GM12878 (cell line): ENCODE data around the gene INSL3. TPM values are rescaled to one million over a fixed set of nuclear protein-coding genes. Genes with fewer than 3 reads are reported as not detected.

Source experiments
- BHLHE40 ChIP-seq, 2 experiments: fragments of 450-650 bp in 1 of 2; IDR thresholded peaks; 2 replicates each; pipeline ENCODE4 v1.6.1; 2011 to 2017; ENCODE audit warnings: low read depth in 2 of 2, borderline replicate concordance in 1 of 2, improper control_type of control experiment in 1 of 2, low read length in 1 of 2, mild to moderate bottlenecking in 1 of 2
- BMI1 ChIP-seq: fragments of 450-650 bp; IDR thresholded peaks from 2 replicates; pipeline ENCODE4 v1.6.1; 2016; ENCODE audit warnings: mild to moderate bottlenecking, moderate library complexity, borderline replicate concordance
- CBFB ChIP-seq: IDR thresholded peaks from 2 replicates; pipeline ENCODE4 v1.6.1; 2016; ENCODE audit warnings: antibody characterized with exemption, low read depth
- CREB1 ChIP-seq: IDR thresholded peaks from 2 replicates; pipeline ENCODE4 v1.6.1; 2012; ENCODE audit warnings: low read depth, mild to moderate bottlenecking, inconsistent platforms
- GATAD2B ChIP-seq: fragments of 450-650 bp; conservative IDR thresholded peaks from 2 replicates; pipeline ENCODE4 v1.6.1; 2017; ENCODE audit warnings: low read depth, mild to moderate bottlenecking, moderate library complexity
- NR2C1 ChIP-seq: fragments of 450-650 bp; IDR thresholded peaks from 2 replicates; pipeline ENCODE4 v1.6.1; 2017; ENCODE audit warnings: antibody characterized with exemption, mild to moderate bottlenecking, moderate library complexity
- POU2F2 ChIP-seq: IDR thresholded peaks from 3 replicates; pipeline ENCODE4 v1.6.1; 2011; ENCODE audit warnings: low read depth, mild to moderate bottlenecking, low read length, borderline replicate concordance
- RBBP5 ChIP-seq: fragments of 200-600 bp; sonication (generic); conservative IDR thresholded peaks from 2 replicates; pipeline ENCODE4 v1.6.1; 2016
- RUNX3 ChIP-seq: IDR thresholded peaks from 2 replicates; pipeline ENCODE4 v1.6.1; 2012; ENCODE audit warnings: low read length, inconsistent platforms
- SMARCA5 ChIP-seq: fragments of 450-650 bp; IDR thresholded peaks from 2 replicates; pipeline ENCODE4 v1.6.1; 2017; ENCODE audit warnings: mild to moderate bottlenecking
- TARDBP ChIP-seq: IDR thresholded peaks from 2 replicates; pipeline ENCODE4 v1.6.1; 2016; ENCODE audit warnings: borderline replicate concordance
- YY1 ChIP-seq: IDR thresholded peaks from 2 replicates; pipeline ENCODE4 v1.6.1; 2011; ENCODE audit warnings: low read depth, mild to moderate bottlenecking, low read length
- polyA plus RNA-seq, 11 experiments: library from polyadenylated mRNA; depleted of rRNA in 4 of 11; unstranded in 6 of 11; stranded (reverse) in 5 of 11; fragments of >200 nt; fragmentation: Nextera tagmentation in 4 of 11; fragmentation: Illumina TruSeq in 1 of 11; extraction: Ambion mirVana in 4 of 11; extraction: Trizol in 1 of 11; gene quantifications; 1 replicate in 1 of 11; 2 replicates in 10 of 11; pipeline versions ENCODE4 v1.2.1 to v1.2.3, GENCODE V29; 2011 to 2016; ENCODE audit warnings: inconsistent platforms in 2 of 11, missing spikeins in 2 of 11, low read depth in 1 of 11
- total RNA-seq, 4 experiments: library from RNA; depleted of rRNA in 3 of 4; stranded (reverse); fragments of >200 nt in 3 of 4; fragmentation: Illumina TruSeq in 1 of 4; extraction: Trizol in 1 of 4; gene quantifications; 2 replicates each; pipeline versions ENCODE4 v1.2.1 to v1.2.3, GENCODE V29; 2013 to 2021
- TF ChIP-seq, protein P1 (sequence below): fragments of 450-650 bp; IDR thresholded peaks from 2 replicates; pipeline ENCODE4 v1.6.1; 2017; ENCODE audit warnings: antibody characterized with exemption, mild to moderate bottlenecking, moderate library complexity
- TF ChIP-seq, protein P2 (sequence below): IDR thresholded peaks from 2 replicates; pipeline ENCODE4 v1.6.1; 2011; ENCODE audit warnings: low read depth, mild to moderate bottlenecking, low read length, moderate library complexity, borderline replicate concordance; ENCODE audit errors: extremely low read depth
- TF ChIP-seq, protein P3 (sequence below): fragments of 450-650 bp; IDR thresholded peaks from 2 replicates; pipeline ENCODE4 v1.6.1; 2018; ENCODE audit warnings: borderline replicate concordance, mild to moderate bottlenecking; ENCODE audit not compliant: partially characterized antibody
- TF ChIP-seq, protein P4 (sequence below): IDR thresholded peaks from 2 replicates; pipeline ENCODE4 v1.6.1; 2012; ENCODE audit warnings: low read depth, low read length, improper control_type of control experiment
- TF ChIP-seq, protein P5 (sequence below): fragments of 450-650 bp; formaldehyde crosslinking; IDR thresholded peaks from 2 replicates; pipeline ENCODE4 v1.4.0; 2022; ENCODE audit warnings: mild to moderate bottlenecking, moderate library complexity
- TF ChIP-seq, protein P6 (sequence below): fragments of 450-650 bp; IDR thresholded peaks from 2 replicates; pipeline ENCODE4 v1.6.1; 2014; ENCODE audit warnings: mild to moderate bottlenecking

The INSL3 gene
- total and polyA plus RNA-seq, 10 of the 15 experiments (the other 5 are each of a cell fraction or from before 2014, with no cell fraction given), result 0.27 to 1.9 (median 0.70) TPM

DNA sequence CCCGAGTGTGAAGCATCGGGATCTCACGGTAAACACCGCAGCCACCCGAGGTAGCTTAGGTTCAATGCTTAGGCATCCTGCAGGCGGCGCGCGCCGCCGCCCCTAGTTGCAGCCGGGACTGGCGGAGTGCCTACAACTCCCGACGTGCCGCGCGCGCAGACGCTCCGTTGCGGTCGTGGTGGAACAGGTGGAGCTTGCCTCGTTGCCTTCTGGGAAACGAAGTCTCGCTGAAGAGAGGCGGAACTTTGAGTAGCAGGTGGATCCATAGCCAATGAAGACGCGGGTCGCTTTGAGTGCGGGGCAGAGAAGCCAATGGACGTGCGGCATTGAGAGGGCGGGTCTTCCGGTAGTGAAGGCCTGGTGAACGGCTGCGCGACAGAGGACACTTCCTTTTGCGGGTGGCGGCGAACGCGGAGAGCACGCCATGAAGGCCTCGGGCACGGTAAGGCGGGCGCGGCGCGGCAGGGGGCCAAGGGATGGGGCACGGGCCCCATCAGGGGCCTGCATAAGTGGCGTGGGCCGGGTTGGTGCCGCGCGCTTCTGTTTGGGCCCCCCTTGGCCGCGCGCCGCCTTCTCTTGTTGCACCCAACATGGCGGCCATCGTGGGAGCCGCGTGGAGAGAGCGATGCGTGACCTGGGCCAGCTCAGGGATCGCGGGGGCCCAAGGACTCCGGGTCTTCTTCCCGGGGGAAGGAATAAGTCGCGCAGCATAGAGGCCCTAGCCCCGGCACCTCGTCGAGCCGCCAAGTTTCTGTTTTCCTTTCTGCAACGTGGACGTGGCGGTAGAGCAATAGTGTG is 38.4 kb upstream of the INSL3 start, which contains the start of gene RPL18A (continued):
- peak; percentile 94 for TF ChIP-seq YY1
- TF ChIP-seq GATAD2B, result peak; percentile 67
- TF ChIP-seq CREB1, result peak; percentile 92
- TF ChIP-seq, protein P1, sequence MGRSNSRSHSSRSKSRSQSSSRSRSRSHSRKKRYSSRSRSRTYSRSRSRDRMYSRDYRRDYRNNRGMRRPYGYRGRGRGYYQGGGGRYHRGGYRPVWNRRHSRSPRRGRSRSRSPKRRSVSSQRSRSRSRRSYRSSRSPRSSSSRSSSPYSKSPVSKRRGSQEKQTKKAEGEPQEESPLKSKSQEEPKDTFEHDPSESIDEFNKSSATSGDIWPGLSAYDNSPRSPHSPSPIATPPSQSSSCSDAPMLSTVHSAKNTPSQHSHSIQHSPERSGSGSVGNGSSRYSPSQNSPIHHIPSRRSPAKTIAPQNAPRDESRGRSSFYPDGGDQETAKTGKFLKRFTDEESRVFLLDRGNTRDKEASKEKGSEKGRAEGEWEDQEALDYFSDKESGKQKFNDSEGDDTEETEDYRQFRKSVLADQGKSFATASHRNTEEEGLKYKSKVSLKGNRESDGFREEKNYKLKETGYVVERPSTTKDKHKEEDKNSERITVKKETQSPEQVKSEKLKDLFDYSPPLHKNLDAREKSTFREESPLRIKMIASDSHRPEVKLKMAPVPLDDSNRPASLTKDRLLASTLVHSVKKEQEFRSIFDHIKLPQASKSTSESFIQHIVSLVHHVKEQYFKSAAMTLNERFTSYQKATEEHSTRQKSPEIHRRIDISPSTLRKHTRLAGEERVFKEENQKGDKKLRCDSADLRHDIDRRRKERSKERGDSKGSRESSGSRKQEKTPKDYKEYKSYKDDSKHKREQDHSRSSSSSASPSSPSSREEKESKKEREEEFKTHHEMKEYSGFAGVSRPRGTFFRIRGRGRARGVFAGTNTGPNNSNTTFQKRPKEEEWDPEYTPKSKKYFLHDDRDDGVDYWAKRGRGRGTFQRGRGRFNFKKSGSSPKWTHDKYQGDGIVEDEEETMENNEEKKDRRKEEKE, result no peak
- no peak for TF ChIP-seq BMI1
- TF ChIP-seq, protein P2, sequence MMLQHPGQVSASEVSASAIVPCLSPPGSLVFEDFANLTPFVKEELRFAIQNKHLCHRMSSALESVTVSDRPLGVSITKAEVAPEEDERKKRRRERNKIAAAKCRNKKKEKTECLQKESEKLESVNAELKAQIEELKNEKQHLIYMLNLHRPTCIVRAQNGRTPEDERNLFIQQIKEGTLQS, result peak; percentile 33; the same call in 1 of the 2 replicates
- peak; percentile 87 for TF ChIP-seq POU2F2
- TF ChIP-seq, protein P3, sequence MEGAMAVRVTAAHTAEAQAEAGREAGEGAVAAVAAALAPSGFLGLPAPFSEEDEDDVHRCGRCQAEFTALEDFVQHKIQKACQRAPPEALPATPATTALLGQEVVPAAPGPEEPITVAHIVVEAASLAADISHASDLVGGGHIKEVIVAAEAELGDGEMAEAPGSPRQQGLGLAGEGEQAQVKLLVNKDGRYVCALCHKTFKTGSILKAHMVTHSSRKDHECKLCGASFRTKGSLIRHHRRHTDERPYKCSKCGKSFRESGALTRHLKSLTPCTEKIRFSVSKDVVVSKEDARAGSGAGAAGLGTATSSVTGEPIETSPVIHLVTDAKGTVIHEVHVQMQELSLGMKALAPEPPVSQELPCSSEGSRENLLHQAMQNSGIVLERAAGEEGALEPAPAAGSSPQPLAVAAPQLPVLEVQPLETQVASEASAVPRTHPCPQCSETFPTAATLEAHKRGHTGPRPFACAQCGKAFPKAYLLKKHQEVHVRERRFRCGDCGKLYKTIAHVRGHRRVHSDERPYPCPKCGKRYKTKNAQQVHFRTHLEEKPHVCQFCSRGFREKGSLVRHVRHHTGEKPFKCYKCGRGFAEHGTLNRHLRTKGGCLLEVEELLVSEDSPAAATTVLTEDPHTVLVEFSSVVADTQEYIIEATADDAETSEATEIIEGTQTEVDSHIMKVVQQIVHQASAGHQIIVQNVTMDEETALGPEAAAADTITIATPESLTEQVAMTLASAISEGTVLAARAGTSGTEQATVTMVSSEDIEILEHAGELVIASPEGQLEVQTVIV, result peak; percentile 88
- peak; percentile 75 for TF ChIP-seq TARDBP
- TF ChIP-seq SMARCA5, result peak; percentile 65; the same call in 1 of the 2 replicates
- TF ChIP-seq, protein P4, sequence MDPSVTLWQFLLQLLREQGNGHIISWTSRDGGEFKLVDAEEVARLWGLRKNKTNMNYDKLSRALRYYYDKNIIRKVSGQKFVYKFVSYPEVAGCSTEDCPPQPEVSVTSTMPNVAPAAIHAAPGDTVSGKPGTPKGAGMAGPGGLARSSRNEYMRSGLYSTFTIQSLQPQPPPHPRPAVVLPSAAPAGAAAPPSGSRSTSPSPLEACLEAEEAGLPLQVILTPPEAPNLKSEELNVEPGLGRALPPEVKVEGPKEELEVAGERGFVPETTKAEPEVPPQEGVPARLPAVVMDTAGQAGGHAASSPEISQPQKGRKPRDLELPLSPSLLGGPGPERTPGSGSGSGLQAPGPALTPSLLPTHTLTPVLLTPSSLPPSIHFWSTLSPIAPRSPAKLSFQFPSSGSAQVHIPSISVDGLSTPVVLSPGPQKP, result 0 out of 2 replicates have a peak, but pooled peaks have one; percentile 29
- TF ChIP-seq, protein P5, sequence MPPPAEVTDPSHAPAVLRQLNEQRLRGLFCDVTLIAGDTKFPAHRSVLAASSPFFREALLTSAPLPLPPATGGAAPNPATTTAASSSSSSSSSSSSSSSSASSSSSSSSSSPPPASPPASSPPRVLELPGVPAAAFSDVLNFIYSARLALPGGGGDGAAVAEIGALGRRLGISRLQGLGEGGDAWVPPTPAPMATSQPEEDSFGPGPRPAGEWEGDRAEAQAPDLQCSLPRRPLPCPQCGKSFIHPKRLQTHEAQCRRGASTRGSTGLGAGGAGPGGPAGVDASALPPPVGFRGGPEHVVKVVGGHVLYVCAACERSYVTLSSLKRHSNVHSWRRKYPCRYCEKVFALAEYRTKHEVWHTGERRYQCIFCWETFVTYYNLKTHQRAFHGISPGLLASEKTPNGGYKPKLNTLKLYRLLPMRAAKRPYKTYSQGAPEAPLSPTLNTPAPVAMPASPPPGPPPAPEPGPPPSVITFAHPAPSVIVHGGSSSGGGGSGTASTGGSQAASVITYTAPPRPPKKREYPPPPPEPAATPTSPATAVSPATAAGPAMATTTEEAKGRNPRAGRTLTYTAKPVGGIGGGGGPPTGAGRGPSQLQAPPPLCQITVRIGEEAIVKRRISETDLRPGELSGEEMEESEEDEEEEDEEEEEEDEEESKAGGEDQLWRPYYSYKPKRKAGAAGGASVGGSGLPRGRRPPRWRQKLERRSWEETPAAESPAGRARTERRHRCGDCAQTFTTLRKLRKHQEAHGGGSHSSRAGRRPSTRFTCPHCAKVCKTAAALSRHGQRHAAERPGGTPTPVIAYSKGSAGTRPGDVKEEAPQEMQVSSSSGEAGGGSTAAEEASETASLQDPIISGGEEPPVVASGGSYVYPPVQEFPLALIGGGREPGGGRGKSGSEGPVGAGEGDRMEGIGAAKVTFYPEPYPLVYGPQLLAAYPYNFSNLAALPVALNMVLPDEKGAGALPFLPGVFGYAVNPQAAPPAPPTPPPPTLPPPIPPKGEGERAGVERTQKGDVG (CRISPR knock-in tag), result no peak
- TF ChIP-seq NR2C1, result peak; percentile 63
- peak; percentile 52 to 53; a peak in 2 of 4 replicates for TF ChIP-seq BHLHE40 (IDR thresholded peaks at IDR 0.05; ENCODE audit: borderline replicate concordance in 1 of 2, low read depth in 2 of 2, low read length in 1 of 2)
- peak; percentile 80; the same call in 1 of the 2 replicates for TF ChIP-seq CBFB
- TF ChIP-seq RUNX3, result peak; percentile 92
- TF ChIP-seq RBBP5, result no peak
- TF ChIP-seq, protein P6, sequence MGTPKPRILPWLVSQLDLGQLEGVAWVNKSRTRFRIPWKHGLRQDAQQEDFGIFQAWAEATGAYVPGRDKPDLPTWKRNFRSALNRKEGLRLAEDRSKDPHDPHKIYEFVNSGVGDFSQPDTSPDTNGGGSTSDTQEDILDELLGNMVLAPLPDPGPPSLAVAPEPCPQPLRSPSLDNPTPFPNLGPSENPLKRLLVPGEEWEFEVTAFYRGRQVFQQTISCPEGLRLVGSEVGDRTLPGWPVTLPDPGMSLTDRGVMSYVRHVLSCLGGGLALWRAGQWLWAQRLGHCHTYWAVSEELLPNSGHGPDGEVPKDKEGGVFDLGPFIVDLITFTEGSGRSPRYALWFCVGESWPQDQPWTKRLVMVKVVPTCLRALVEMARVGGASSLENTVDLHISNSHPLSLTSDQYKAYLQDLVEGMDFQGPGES, result peak; percentile 95
